Sciatic nerve (tissue), 2 donors: ENCODE measurements around the gene OOSP1. TPM values are rescaled to one million over a fixed set of nuclear protein-coding genes. Genes with fewer than 3 reads are reported as not detected.

Source experiments
- ATAC-seq: fragments of 200-7000 bp; cut with Tn5 transposase; one replicate; pipeline ENCODE4 v1.9.1; 2020; ENCODE audit warnings: mild to moderate bottlenecking, moderate library complexity
- DNase-seq: peaks from one replicate; pipeline ENCODE4 v3.0.0-alpha.2; 2020; ENCODE audit warnings: low spot score
- intact Hi-C: fragments of 100-400 bp; cut with DNase I; formaldehyde crosslinking; loops from one replicate; pipeline ENCODE4 v1.14.2; 2022
- total RNA-seq: library from RNA; stranded (reverse); fragmentation: NEBNext Ultra II Directional; extraction: Animal tissue kit (Norgen Biotek cat#: 25700); gene quantifications from one replicate; pipeline ENCODE4 v1.2.1, GENCODE V29; 2021
- donor health status: DM: no; HTN: no; CAD: no.
- donor health status: DM: no; HTN: no; CAD: no.

OOSP1 gene
- total RNA-seq, 1 donor from 2014 or later = not detected

GRCh38 chr11:60005360-60005759, 67.1 kb downstream of the OOSP1 start:
- intact Hi-C loops = no loop called here

More at GRCh38 chr11:60005360-60005759, 67.1 kb downstream of the OOSP1 start:
- no peak for DNase-seq
- no peak for ATAC-seq

Other genes starting within 250 kb of the OOSP1 start
- gene OR10V1, start 224.6 kb upstream of the OOSP1 start, total RNA-seq = not detected
- 19.3 TPM for gene STX3, start 183.1 kb upstream of the OOSP1 start, total RNA-seq
- 25.1 TPM for gene MRPL16, start 127.7 kb upstream of the OOSP1 start, total RNA-seq
- gene CBLIF, start 92.9 kb upstream of the OOSP1 start, total RNA-seq = not detected
- gene TCN1, start 71.9 kb upstream of the OOSP1 start, total RNA-seq = 1.3 TPM
- gene OOSP3, start 59.6 kb upstream of the OOSP1 start, total RNA-seq = not detected
- not detected for gene OOSP4A, start 25.6 kb downstream of the OOSP1 start, total RNA-seq
- gene OOSP4B, start 78.7 kb downstream of the OOSP1 start, total RNA-seq = not detected
- gene OOSP2, start 102.0 kb downstream of the OOSP1 start, total RNA-seq = not detected
- gene MS4A3, start 118.2 kb downstream of the OOSP1 start, total RNA-seq = 1.4 TPM
- 3.1 TPM for gene MS4A2, start 150.2 kb downstream of the OOSP1 start, total RNA-seq
- gene MS4A6A, start 244.7 kb downstream of the OOSP1 start, total RNA-seq = 87.6 TPM